Erythroblast (primary cell): ENCODE measurements around the gene CSMD2.
"Not testable (repeated sequence)": the region's sequence is repeated elsewhere in the genome, so short reads cannot be mapped to it uniquely, and the experiment has no call there.

Source experiments
- DNase-seq, 2 experiments: peaks; one replicate each; lab custom pipeline; 2025; lab: John Stamatoyannopoulos, UW
- GATA1 ChIP-seq: IDR thresholded peaks from 2 replicates; pipeline ENCODE4 v1.6.1; 2011; ENCODE audit warnings: low read depth, mild to moderate bottlenecking, control low read depth, low read length, moderate library complexity
- POLR2A ChIP-seq: IDR thresholded peaks from 2 replicates; pipeline ENCODE4 v1.6.1; 2011; ENCODE audit warnings: mild to moderate bottlenecking, low read length

CSMD2 gene

DNA sequence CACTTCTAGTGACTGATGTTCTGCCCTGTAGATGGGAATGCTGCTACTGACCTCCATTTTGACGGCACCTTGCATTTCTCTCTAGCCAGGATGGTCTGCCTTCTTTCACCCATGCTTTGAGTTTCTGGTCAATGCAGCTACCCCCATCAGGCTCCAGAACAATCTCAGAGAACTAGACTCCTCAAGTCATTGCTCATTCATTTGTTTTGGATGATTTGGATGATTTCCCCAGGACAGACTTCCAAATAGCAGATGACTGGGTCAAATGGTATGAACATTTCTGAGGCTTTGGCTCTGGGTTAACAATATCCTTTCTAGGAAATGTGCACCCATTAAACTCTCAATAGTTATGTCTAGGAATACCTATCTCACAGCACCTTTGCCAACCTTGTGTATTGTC lies 63.9 kb downstream of the CSMD2 start:
- no peak for TF ChIP-seq GATA1
- no peak for DNase-seq

GRCh38 chr1:34100332-34100731 lies 64.7 kb downstream of the CSMD2 start:
- no peak for DNase-seq
- no peak for TF ChIP-seq GATA1
- no peak for TF ChIP-seq POLR2A

GRCh38 chr1:34092399-34092798 lies 72.6 kb downstream of the CSMD2 start:
- DNase-seq = not testable (repeated sequence)

DNA sequence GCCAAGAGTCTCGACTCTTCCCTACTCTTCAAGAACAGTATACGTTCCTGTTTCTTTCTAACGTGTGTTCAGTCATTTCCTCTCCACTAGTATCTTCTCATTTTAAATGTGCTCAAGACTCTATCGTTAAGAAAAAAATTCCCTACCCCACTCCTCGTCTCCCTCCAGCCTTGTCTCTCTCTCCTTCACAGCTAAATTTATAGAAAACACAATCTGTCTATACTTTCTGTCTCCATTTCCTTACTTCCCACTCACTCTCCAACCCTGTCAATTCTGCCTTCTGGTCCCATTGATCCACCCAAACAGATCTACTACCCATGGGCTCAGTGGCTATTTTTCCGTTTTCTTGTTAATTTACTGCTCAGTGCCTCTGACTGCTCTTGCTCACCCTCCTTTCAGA lies 75.3 kb downstream of the CSMD2 start:
- TF ChIP-seq POLR2A = no peak
- TF ChIP-seq GATA1 = no peak
- no peak for DNase-seq

DNA sequence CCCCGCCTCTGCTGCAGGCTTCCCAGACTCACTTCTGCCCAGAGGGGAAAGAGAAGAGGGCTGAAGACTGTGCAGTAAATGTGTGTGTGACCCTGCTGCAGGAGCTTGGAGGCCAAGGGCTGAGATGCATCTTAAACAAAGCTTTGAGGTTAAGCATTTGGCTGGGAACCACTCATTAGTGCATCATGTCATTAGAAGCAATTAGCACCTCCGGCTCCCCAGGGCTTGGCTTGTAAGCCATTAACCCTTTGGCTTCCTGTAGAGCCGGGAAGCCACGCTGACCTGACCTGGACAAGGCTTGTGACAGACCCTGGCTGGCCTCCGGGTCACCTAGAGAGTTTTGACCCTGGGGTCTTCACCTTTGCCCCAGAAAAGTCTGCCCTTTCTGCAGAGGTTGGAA lies 77.0 kb downstream of the CSMD2 start:
- no peak for DNase-seq
- no peak for TF ChIP-seq POLR2A
- TF ChIP-seq GATA1 = no peak

- DNase-seq = no peak
- TF ChIP-seq GATA1 (no peak), POLR2A (no peak)
These were observed 78.5 kb downstream of the CSMD2 start for GRCh38 chr1:34086561-34086960.

- DNase-seq = no peak
- no peak for TF ChIP-seq POLR2A
- TF ChIP-seq GATA1 = no peak
These were observed 81.1 kb downstream of the CSMD2 start for GRCh38 chr1:34083974-34084373.

- DNase-seq = not testable (repeated sequence)
These were observed 82.9 kb downstream of the CSMD2 start for GRCh38 chr1:34082085-34082670.

GRCh38 chr1:34078383-34078782 lies 86.6 kb downstream of the CSMD2 start:
- DNase-seq = no peak
- TF ChIP-seq GATA1 (no peak), POLR2A (no peak)

DNA sequence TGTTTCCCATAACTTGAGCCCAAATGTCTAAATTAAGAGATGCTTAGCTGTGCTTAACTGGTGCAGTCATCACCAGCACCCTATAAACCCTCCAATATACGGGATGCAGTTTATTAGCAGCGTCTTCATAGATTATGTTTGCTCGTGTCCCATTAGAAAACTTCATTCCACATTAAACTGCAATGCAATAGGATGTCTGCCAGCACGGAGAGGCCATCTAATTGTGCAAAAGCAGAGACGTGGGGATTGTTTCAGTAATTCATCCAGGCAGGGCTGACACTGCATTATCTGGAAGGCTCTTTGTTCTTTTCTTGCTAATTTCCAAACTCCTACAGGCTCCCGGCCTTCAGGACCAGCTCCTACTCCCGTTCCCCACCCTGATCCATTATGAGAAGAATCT lies 89.5 kb downstream of the CSMD2 start:
- no peak for DNase-seq
- no peak for TF ChIP-seq GATA1
- TF ChIP-seq POLR2A = no peak

DNA sequence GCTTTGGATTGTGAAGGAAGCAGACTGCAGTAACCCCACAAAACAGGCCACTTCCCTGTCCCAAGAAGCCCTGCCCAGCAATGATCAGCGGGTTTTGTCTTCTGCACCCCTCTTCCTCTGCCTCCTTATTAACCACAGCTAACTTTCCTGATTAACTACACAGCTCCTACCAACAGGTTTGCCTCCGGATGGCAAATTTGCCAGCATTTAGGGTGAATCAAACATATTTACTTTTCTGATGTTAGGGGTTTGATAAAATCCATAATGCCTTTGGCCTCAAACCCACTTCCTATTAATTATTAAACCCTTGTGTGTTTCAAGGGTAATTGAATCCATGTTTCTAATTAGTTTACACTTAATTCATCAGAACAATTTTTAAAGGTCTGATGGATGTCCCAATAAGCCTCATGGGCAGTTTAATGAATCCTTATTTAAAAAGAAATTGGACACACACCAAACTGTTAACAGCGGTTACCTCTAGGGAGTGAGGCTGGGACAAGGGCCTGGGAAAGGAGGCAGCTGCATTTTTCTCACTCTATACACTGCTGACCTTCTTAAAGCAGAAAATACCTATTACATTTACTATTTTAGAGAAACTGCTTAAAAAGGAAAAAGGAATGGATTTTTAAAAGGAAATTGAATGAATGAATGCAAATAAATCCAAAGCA lies 91.9 kb downstream of the CSMD2 start:
- no peak for DNase-seq
- no peak for TF ChIP-seq POLR2A
- no peak for TF ChIP-seq GATA1

GRCh38 chr1:34070201-34070836 lies 94.7 kb downstream of the CSMD2 start:
- DNase-seq = no peak
- no peak for TF ChIP-seq POLR2A
- no peak for TF ChIP-seq GATA1

DNA sequence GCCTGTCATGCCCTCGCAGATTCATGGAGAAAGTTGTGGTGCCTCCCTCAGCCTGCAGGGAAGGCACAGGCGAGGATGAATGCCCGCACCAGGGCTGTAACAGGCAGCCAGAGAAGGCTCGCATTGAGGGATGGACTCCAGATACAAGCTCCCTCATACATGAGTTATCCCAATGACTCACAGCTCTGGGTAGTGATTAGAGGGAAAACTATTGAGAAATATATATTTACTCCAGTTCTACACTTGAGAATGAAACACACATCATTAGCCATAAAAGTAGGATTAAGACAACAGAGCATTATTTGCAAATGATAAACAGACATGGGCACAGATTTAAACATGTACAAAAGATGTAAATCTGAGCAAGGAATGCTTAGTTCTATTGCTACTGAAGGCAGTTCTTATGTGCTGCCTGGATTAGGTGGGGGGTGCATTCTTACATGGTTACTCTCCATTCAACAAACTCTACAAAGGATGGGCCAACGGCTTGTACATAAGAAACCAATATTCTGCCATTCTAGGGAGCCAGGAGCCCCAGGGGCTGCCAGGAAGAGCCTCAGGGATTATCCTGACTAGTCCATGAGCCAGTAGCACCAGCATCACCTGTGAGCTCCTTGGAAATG lies 97.9 kb downstream of the CSMD2 start:
- no peak for DNase-seq
- TF ChIP-seq POLR2A = no peak
- no peak for TF ChIP-seq GATA1

DNA sequence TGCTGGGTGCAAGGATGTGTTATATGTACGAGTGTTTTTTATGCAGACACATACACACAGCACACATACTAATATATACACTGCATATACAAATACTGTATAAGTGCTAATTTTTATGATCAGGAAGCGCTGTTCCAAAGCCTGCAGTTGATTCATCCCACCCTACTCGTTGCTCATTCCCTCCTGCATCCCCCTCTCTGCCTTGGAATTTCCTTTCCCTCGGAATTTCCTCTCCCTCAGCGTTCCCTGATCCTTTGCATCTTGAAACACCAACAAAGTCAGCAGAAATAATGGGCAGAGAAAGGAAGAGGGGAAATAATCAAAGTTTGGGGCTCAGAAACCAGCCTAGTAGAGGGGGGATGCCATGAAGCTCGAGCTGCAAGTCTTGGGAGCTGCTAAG lies 98.9 kb downstream of the CSMD2 start:
- TF ChIP-seq POLR2A (no peak), GATA1 (no peak)

More for the DNA sequence above, 98.9 kb downstream of the CSMD2 start:
- no peak for DNase-seq
